Retinal pigment epithelial cell (primary cell): ENCODE results near the gene CREB3.

Experiments
- DNase-seq: peaks from one replicate; pipeline ENCODE4 v3.0.0-alpha.2; 2010; ENCODE audit warnings: low read depth
- H3K4me3 ChIP-seq: 2 replicates; pipeline ENCODE4 v1.5.1; 2011; ENCODE audit warnings: mild to moderate bottlenecking, low read length, control low read depth, moderate library complexity
- TF ChIP-seq, protein P1 (sequence below): conservative IDR thresholded peaks from 2 replicates; pipeline ENCODE4 v1.5.1; 2011; ENCODE audit warnings: low read depth, low read length, control low read depth, inconsistent platforms

Gene CREB3

DNA sequence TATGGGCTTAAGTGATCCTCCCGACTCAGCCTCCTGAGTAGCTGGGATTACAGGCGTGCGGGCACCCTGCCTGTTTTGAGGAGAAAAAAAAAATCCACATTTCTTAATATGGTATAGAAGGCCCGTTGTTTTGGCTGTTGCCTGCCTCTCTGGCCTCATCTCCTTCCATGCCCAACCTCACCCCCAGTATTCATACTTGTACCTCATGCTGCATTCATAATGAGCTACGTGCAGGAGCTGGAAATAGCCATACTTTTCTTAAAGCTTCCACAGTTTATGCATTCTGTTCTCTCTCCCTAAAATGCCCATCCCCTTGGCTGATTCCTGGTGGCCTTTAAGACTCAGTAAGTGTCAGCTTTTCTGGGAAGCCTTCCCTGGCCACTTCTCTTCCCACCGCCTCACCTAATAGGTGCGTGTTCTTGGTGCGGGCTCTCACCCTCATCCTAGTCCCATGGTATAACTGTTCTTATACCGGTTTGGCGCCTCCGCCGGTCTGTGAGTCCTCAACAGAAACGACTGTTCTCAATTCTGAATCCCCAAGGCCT, 40.6 kb upstream of the CREB3 start:
- TF ChIP-seq, protein P1, sequence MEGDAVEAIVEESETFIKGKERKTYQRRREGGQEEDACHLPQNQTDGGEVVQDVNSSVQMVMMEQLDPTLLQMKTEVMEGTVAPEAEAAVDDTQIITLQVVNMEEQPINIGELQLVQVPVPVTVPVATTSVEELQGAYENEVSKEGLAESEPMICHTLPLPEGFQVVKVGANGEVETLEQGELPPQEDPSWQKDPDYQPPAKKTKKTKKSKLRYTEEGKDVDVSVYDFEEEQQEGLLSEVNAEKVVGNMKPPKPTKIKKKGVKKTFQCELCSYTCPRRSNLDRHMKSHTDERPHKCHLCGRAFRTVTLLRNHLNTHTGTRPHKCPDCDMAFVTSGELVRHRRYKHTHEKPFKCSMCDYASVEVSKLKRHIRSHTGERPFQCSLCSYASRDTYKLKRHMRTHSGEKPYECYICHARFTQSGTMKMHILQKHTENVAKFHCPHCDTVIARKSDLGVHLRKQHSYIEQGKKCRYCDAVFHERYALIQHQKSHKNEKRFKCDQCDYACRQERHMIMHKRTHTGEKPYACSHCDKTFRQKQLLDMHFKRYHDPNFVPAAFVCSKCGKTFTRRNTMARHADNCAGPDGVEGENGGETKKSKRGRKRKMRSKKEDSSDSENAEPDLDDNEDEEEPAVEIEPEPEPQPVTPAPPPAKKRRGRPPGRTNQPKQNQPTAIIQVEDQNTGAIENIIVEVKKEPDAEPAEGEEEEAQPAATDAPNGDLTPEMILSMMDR, result no peak
- no peak for DNase-seq
- H3K4me3 ChIP-seq, result no peak overlapping the region

DNA sequence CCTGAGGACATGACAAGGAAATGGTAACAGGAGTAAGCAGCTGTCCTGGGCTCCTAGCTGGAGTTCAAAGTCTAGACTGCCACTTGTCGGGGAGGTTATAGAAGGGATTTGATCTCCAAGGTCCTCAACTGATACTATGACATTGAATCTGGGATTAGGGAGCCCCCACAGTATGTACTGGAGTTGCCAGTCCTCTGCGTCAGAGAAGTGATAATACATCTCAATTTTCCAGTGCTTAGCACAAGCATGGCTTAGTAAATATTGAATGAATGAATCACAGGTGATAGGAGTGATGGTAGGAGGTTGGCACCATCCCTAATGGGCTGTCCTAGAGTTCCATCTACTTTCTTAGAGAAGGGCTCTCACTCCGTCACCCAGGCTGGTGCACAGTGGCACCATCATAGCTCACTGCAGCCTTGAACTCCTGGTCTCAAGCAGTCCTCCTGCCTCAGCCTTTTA, 36.5 kb upstream of the CREB3 start:
- TF ChIP-seq, protein P1, result no peak
- no peak overlapping the region for H3K4me3 ChIP-seq
- no peak for DNase-seq

DNA sequence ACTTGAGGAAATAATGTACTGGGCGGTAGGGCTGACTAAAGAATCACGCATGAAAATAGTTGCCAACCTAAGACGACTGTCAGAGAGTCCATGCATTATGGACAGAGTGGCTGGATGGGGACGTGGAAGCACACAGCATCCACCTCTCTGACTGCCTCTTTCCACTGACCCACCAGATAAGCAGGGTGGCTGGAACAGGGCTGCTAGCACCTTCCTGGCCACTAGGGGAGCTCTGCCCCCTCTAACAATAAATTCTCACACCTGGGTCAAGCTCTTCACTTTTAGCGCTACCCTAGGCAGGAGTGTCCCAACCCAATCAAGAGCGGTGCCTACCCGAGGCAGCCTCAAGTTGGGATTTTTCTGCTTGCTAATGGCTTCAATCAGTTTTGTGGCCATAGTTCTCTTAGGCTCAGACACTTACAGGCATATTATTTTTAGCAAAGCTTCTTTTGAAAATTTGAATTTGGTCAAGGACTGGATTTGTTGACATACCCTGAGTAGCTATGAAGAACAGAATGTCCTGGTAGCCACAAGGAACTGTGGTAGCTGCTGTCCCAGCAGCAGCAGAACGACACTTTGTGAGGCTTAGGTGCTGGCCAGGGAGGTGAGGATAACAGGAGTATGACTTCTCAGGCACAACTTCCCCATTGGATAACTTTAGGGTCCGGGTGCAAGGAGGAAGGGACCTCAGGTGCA, 35.8 kb upstream of the CREB3 start:
- no peak for DNase-seq
- TF ChIP-seq, protein P1, result peak; percentile 97
- no peak overlapping the region for H3K4me3 ChIP-seq

DNA sequence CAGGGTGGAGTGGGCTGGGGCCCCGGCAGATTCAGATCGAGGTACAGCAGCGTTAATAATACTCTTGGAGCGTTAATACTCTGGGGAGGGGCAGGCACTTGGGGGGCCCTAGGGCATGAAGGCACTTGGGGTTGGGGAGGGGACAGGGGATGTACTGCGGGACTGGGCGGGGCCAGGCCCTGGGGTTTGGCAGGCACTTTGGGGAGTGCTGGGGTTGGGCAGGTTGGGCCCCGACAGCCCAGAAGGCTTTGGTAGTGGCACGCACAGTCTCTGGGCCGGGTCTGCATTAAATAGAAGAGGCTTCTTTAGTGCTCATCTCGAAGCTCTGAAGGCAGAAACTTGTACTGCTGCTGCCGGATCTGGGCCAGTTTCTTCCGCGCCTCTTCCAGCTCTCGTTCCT, 35.0 kb upstream of the CREB3 start:
- no peak for DNase-seq
- TF ChIP-seq, protein P1, result no peak
- H3K4me3 ChIP-seq, result no peak overlapping the region

DNA sequence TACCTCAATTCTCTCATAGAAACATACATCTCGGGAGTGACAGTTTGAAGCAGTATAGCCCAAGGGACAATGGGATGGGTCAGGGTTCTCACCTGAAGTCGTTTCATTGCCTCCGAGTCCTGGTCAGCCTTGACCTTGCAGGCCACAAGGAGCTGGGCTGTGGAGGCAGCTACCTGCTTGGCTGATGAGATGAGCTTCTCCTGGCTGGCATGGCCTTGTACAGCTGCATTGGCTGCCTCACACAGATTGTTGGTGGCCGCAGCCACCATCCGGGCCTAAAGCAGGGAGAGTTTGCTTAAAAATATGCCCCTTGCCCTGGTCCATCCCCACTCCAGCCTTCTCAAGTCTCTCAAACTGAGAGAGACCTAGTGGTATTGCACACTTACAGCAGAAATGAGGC, 34.2 kb upstream of the CREB3 start:
- no peak for DNase-seq
- TF ChIP-seq, protein P1, result no peak
- H3K4me3 ChIP-seq, result no peak overlapping the region

DNA sequence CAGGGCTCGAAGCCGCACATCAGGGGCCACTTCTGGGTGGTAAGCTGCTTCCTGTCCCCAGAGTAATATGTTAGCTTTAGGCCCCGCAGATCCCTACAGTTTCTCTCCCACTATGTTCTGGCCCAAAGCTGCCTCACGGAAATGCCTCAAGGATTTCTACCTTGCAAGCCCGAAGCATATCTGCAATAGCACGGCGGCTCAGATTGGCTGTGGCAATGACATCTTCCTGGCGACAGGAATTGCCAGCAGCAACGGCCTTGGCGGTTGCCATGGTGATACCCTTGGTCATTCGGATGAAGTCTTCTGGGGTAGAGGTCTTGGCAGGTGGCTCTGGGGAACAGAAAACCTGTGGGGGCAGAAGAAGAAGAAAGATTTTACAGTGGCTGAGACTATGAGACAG, 32.4 kb upstream of the CREB3 start:
- no peak for DNase-seq
- H3K4me3 ChIP-seq, result no peak overlapping the region
- TF ChIP-seq, protein P1, result no peak

DNA sequence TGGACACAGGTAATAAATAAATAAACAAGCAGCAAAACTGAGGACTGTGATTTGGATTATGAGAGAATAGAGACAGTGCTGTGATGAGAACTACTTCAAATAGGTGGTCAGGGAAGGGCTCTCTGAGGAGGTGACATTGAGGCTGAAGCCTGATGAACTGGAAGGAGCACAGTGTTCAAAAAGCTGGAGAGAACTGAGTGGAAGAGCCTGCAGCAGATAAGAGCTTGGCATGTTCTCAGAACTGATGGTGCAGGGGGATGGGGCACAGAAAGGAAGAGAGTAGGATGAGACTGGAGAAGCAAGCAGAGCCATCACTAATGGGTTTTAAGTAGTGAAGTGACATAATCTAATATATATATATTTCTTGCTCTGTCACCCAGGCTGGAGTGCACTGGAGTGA, 31.5 kb upstream of the CREB3 start:
- H3K4me3 ChIP-seq, result no peak overlapping the region
- DNase-seq, result no peak
- TF ChIP-seq, protein P1, result no peak
